SK-N-SH (cell line): Measurements from ENCODE around the gene GDNF. TPM values are rescaled to one million over a fixed set of nuclear protein-coding genes. Genes with fewer than 3 reads are reported as not detected.

Experiments
- CTCF ChIA-PET: fragments of 300-600, 350-600 bp; formaldehyde crosslinking; extraction: SDS; loops from one replicate; lab custom pipeline; 2021; lab: Yijun Ruan, JAX
- POLR2A ChIA-PET: fragments of 350-600 bp; sonication (Branson Sonifier 250); formaldehyde crosslinking; extraction: SDS; loops from one replicate; lab custom pipeline; 2020; ENCODE audit warnings: antibody characterized with exemption, inconsistent platforms; lab: Yijun Ruan, JAX
- DNase-seq: peaks from one replicate; pipeline ENCODE4 v3.0.0; 2012
- H2AFZ ChIP-seq: fragments of 200-600 bp; sonication (generic); 2 replicates; pipeline ENCODE4 v1.8.1; 2016; ENCODE audit warnings: antibody characterized with exemption, mild to moderate bottlenecking, low read depth
- H3F3A ChIP-seq: fragments of 200-600 bp; sonication (generic); replicated peaks from 2 replicates; pipeline ENCODE3; 2016; ENCODE audit warnings: antibody characterized with exemption, mild to moderate bottlenecking; ENCODE audit not compliant: insufficient read depth
- H3K27ac ChIP-seq, 2 experiments: fragments of 200-500 bp in 1 of 2; fragments of 200-600 bp in 1 of 2; sonication (Bioruptor generic) in 1 of 2; sonication (generic), shearing (Covaris generic) in 1 of 2; 2 replicates each; pipeline versions ENCODE4 v1.5.1 to v1.6.1; 2014 to 2016; ENCODE audit warnings: low read depth in 2 of 2, inconsistent platforms in 1 of 2, low read length in 1 of 2, mild to moderate bottlenecking in 1 of 2, mixed read lengths in 1 of 2
- H3K27me3 ChIP-seq: fragments of 200-600 bp; sonication (generic), shearing (Covaris generic); 2 replicates; pipeline ENCODE4 v1.6.1; 2016; ENCODE audit warnings: mixed run types; ENCODE audit not compliant: insufficient read depth
- H3K36me3 ChIP-seq, 2 experiments: fragments of 200-500 bp in 1 of 2; fragments of 200-600 bp in 1 of 2; sonication (Bioruptor generic) in 1 of 2; sonication (generic) in 1 of 2; replicated peaks in 1 of 2; 2 replicates each; pipeline versions ENCODE3 to v1.5.1; 2014 to 2016; ENCODE audit warnings: low read length in 1 of 2, mild to moderate bottlenecking in 1 of 2; ENCODE audit not compliant: insufficient read depth in 2 of 2, control insufficient read depth in 1 of 2
- H3K4me1 ChIP-seq, 2 experiments: fragments of 200-500 bp in 1 of 2; fragments of 200-600 bp in 1 of 2; sonication (Bioruptor generic) in 1 of 2; sonication (generic), shearing (Covaris generic) in 1 of 2; 2 replicates each; pipeline versions ENCODE4 v1.5.1 to v1.6.1; 2014 to 2016; ENCODE audit warnings: low read depth in 1 of 2, low read length in 1 of 2, mixed run types in 1 of 2; ENCODE audit not compliant: insufficient read depth in 2 of 2, control insufficient read depth in 1 of 2
- H3K4me2 ChIP-seq: fragments of 200-600 bp; sonication (generic), shearing (Covaris generic); 2 replicates; pipeline ENCODE4 v1.6.1; 2017; ENCODE audit warnings: mixed run types
- H3K4me3 ChIP-seq, 2 experiments: fragments of 200-500 bp in 1 of 2; fragments of 200-600 bp in 1 of 2; sonication (Bioruptor generic) in 1 of 2; sonication (generic), shearing (Covaris generic) in 1 of 2; 2 replicates each; pipeline versions ENCODE4 v1.5.1 to v1.8.1; 2014 to 2016; ENCODE audit warnings: low read depth in 2 of 2, inconsistent platforms in 1 of 2, low read length in 1 of 2, mild to moderate bottlenecking in 1 of 2, mixed read lengths in 1 of 2, moderate library complexity in 1 of 2
- H3K79me2 ChIP-seq: fragments of 200-600 bp; sonication (generic); 2 replicates; pipeline ENCODE4 v1.8.1; 2017; ENCODE audit warnings: mild to moderate bottlenecking; ENCODE audit not compliant: insufficient read depth
- H3K9ac ChIP-seq: fragments of 200-600 bp; sonication (generic); 2 replicates; pipeline ENCODE4 v1.6.1; 2017; ENCODE audit warnings: mixed run types
- H3K9me2 ChIP-seq: fragments of 200-600 bp; sonication (generic); 2 replicates; pipeline ENCODE4 v1.6.1; 2017; ENCODE audit warnings: mixed run types
- H3K9me3 ChIP-seq: fragments of 200-600 bp; sonication (generic); 2 replicates; pipeline ENCODE4 v1.6.1; 2017; ENCODE audit warnings: mixed run types, mild to moderate bottlenecking, moderate library complexity
- H4K20me1 ChIP-seq: fragments of 200-600 bp; sonication (generic); 2 replicates; pipeline ENCODE4 v1.6.1; 2017; ENCODE audit warnings: mild to moderate bottlenecking, mixed run types; ENCODE audit not compliant: insufficient read depth
- EZH2phosphoT487 ChIP-seq: fragments of 200-600 bp; sonication (generic); IDR thresholded peaks from 2 replicates; pipeline ENCODE4 v1.6.1; 2017; ENCODE audit warnings: low read depth, mixed run types, mild to moderate bottlenecking, antibody characterized with exemption, moderate library complexity, borderline replicate concordance
- FOXJ3 ChIP-seq: sonication (generic); formaldehyde crosslinking; IDR thresholded peaks from 2 replicates; pipeline ENCODE4 v1.5.1; 2020; ENCODE audit warnings: mild to moderate bottlenecking, missing genetic modification reagents
- MAX ChIP-seq: IDR thresholded peaks from 2 replicates; pipeline ENCODE4 v1.4.0; 2012; ENCODE audit warnings: low read depth
- NFIC ChIP-seq: IDR thresholded peaks from 2 replicates; pipeline ENCODE4 v1.4.0; 2012; ENCODE audit warnings: borderline replicate concordance
- PBX3 ChIP-seq: IDR thresholded peaks from 2 replicates; pipeline ENCODE4; 2012
- TAF1 ChIP-seq: IDR thresholded peaks from 2 replicates; pipeline ENCODE4 v1.6.1; 2012; ENCODE audit warnings: low read depth, mild to moderate bottlenecking, low read length, moderate library complexity, borderline replicate concordance
- TCF12 ChIP-seq: IDR thresholded peaks from 2 replicates; pipeline ENCODE4 v1.4.0; 2012
- USF1 ChIP-seq: IDR thresholded peaks from 2 replicates; pipeline ENCODE4 v1.4.0; 2012; ENCODE audit warnings: low read depth, borderline replicate concordance
- WGBS: methylation state at CpG from one replicate; pipeline ENCODE4 v1.1.6; 2017; ENCODE audit warnings: low lambda C conversion rate; 5-methylcytosine and 5-hydroxymethylcytosine counted together
- polyA plus RNA-seq, 3 experiments: library from polyadenylated mRNA; depleted of rRNA; stranded (reverse); fragments of >200 nt; gene quantifications; 2 replicates each; pipeline ENCODE4 v1.2.3, GENCODE V29; 2012

The GDNF gene
- polyA plus RNA-seq, 1 of the 3 experiments (the other 2 are of a cell fraction) = 9.0 TPM

- Histone ChIP-seq H3K9ac (peak overlapping the region; percentile 61), H3K9me2 (no peaks in the 10 kb centered on the region), H3K27ac (peak overlapping the region; percentile 16 to 75; a peak in 3 of 4 replicates), H3K79me2 (peaks cover 64% of the 10 kb centered on the region)
- POLR2A ChIA-PET = no interaction called here
- no peak for TF ChIP-seq EZH2phosphoT487
- TF ChIP-seq FOXJ3 (CRISPR knock-in tag) = no peak
- TF ChIP-seq, all 33 proteins: peak for 0
- H3K9me3 ChIP-seq = no peaks in the 10 kb centered on the region
- H3K4me1 ChIP-seq = 0 out of 4 replicates have a peak, but pooled peaks cover 0 to 13% of the 10 kb centered on the region in 2 experiments
- 71% methylated on average over 4 of the region's 4 CpGs for WGBS
- H4K20me1 ChIP-seq = no peaks in the 10 kb centered on the region
- peaks cover 5% of the 10 kb centered on the region for H3F3A ChIP-seq
- no peaks in the 10 kb centered on the region for H3K27me3 ChIP-seq
- peak overlapping the region; percentile 63 for H3K4me2 ChIP-seq
- no peak for DNase-seq
- CTCF ChIA-PET = interaction anchor here (1.3 kb wide), 1 partner anchor 11 kb away, joined by 5 read pairs; no protein-coding TSS in a partner anchor
- no peaks in the 10 kb centered on the region for H3K36me3 ChIP-seq
- H2AFZ ChIP-seq = no peak overlapping the region
- peak overlapping the region; percentile 43 to 60; a peak in 3 of 4 replicates for H3K4me3 ChIP-seq
These were observed 9.8 kb upstream of the GDNF start for GRCh38 chr5:37849641-37850040.

- peak overlapping the region; percentile 75 to 77; a peak in 3 of 4 replicates for H3K27ac ChIP-seq
- ChIA-PET POLR2A (no interaction called here), CTCF (no interaction called here)
- H3K9me3 ChIP-seq = no peaks in the 10 kb centered on the region
- WGBS = 44% methylated on average over 3 of the region's 3 CpGs
- H3K36me3 ChIP-seq = no peaks in the 10 kb centered on the region
- H3F3A ChIP-seq = peaks cover 5% of the 10 kb centered on the region
- H3K4me3 ChIP-seq = no peak overlapping the region; a peak in 1 of 4 replicates
- no peaks in the 10 kb centered on the region for H3K27me3 ChIP-seq
- H2AFZ ChIP-seq = no peak overlapping the region
- no peak for DNase-seq
- H3K4me2 ChIP-seq = peak overlapping the region; percentile 63; the same call in 1 of the 2 replicates
- TF ChIP-seq MAX = peak; percentile 94
- peak; percentile 30 for TF ChIP-seq TCF12
- peak; percentile 64 for TF ChIP-seq NFIC
- TF ChIP-seq PBX3 = peak; percentile 34
- TF ChIP-seq TAF1 = peak; percentile 53; the same call in 1 of the 2 replicates
- TF ChIP-seq USF1 = no peak
- H4K20me1 ChIP-seq = no peaks in the 10 kb centered on the region
- H3K79me2 ChIP-seq = peaks cover 79% of the 10 kb centered on the region
- 0 out of 4 replicates have a peak, but pooled peaks cover 0 to 13% of the 10 kb centered on the region in 2 experiments for H3K4me1 ChIP-seq
- peak overlapping the region; percentile 61; the same call in 1 of the 2 replicates for H3K9ac ChIP-seq
- no peaks in the 10 kb centered on the region for H3K9me2 ChIP-seq
These were observed 8.2 kb upstream of the GDNF start for GRCh38 chr5:37847978-37848425.
